K562 (cell line): ENCODE results near the gene PCAT6. TPM values are rescaled to one million over a fixed set of nuclear protein-coding genes. Genes with fewer than 3 reads are reported as not detected.

Experiments used
- ATAC-seq: fragments of 200-7000 bp; cut with Tn5 transposase; 3 replicates; pipeline ENCODE4 v1.9.1; 2020; ENCODE audit warnings: moderate library complexity
- BruUV-seq: library from RNA; stranded (reverse); fragments of 400-500 nt; replicated peaks from 2 replicates; lab custom pipeline; 2021; lab: Mats Ljungman, UMichigan
- CTCF ChIA-PET: fragments of 300-600 bp; formaldehyde crosslinking; extraction: SDS; loops from one replicate; lab custom pipeline; 2021; ENCODE audit warnings: low intra/inter-chr PET ratio; lab: Yijun Ruan, JAX
- POLR2A ChIA-PET: fragments of 300-600, 350-650 bp; sonication (Branson Sonifier 250); formaldehyde crosslinking; extraction: SDS; loops from one replicate; lab custom pipeline; 2021; ENCODE audit warnings: antibody characterized with exemption, inconsistent platforms; lab: Yijun Ruan, JAX
- DNase-seq, 4 experiments: peaks; one replicate each; pipeline versions ENCODE4 v3.0.0 to v3.0.0-alpha.2; 2011 to 2018; ENCODE audit warnings: low spot score in 3 of 4, mixed read lengths in 3 of 4; ENCODE audit errors: extremely low read depth in 1 of 4
- FAIRE-seq: peaks from 2 replicates; lab custom pipeline; 2011; peaks lifted over from hg19 to GRCh38; lab: Jason Lieb, UNC
- H2AFZ ChIP-seq: 2 replicates; pipeline ENCODE4 v1.6.0; 2011; ENCODE audit warnings: low read depth, low read length, control low read depth, inconsistent platforms
- H3K27ac ChIP-seq: fragments of 200-600 bp; 3 replicates; pipeline ENCODE4 v1.8.0; 2011; ENCODE audit warnings: low read depth, mild to moderate bottlenecking, control low read depth, inconsistent platforms, low read length, moderate library complexity, mixed read lengths; ENCODE audit errors: extremely low read depth
- H3K27me3 ChIP-seq, 2 experiments: fragments of 300-600 bp in 1 of 2; 2 replicates in 1 of 2; 3 replicates in 1 of 2; pipeline versions ENCODE4 v1.6.0 to v1.8.0; 2011; ENCODE audit warnings: inconsistent platforms in 2 of 2, low read length in 2 of 2, mild to moderate bottlenecking in 1 of 2, mixed read lengths in 1 of 2, moderate library complexity in 1 of 2; ENCODE audit not compliant: control insufficient read depth in 2 of 2, insufficient read depth in 2 of 2
- H3K36me3 ChIP-seq: fragments of 300-600 bp; 3 replicates; pipeline ENCODE4 v1.8.0; 2011; ENCODE audit warnings: mild to moderate bottlenecking, low read length, inconsistent platforms; ENCODE audit not compliant: control insufficient read depth, insufficient read depth
- H3K4me1 ChIP-seq, 2 experiments: fragments of 200-600 bp in 1 of 2; replicated peaks in 1 of 2; 2 replicates in 1 of 2; 3 replicates in 1 of 2; pipeline versions ENCODE4 v1.5.1 to v1.8.0; 2011; ENCODE audit warnings: inconsistent platforms in 2 of 2, low read length in 2 of 2, mild to moderate bottlenecking in 1 of 2, mixed read lengths in 1 of 2, moderate library complexity in 1 of 2; ENCODE audit not compliant: control insufficient read depth in 2 of 2, insufficient read depth in 2 of 2
- H3K4me2 ChIP-seq: 2 replicates; pipeline ENCODE4 v1.6.1; 2011; ENCODE audit warnings: low read length, control low read depth, inconsistent platforms, mixed read lengths; ENCODE audit not compliant: insufficient read depth
- H3K4me3 ChIP-seq: fragments of 200-600 bp; sonication (generic), shearing (Covaris generic); 2 replicates; pipeline ENCODE4 v1.5.1; 2016; ENCODE audit warnings: control low read depth, inconsistent platforms
- H3K79me2 ChIP-seq: fragments of 200-600 bp; 3 replicates; pipeline ENCODE4 v1.8.0; 2011; ENCODE audit warnings: low read length, inconsistent platforms; ENCODE audit not compliant: control insufficient read depth, insufficient read depth
- H3K9ac ChIP-seq, 2 experiments: 2 replicates each; pipeline versions ENCODE4 v1.6.0 to v1.6.1; 2011; ENCODE audit warnings: low read depth in 2 of 2, low read length in 2 of 2, control low read depth in 1 of 2, inconsistent platforms in 1 of 2, mild to moderate bottlenecking in 1 of 2, mixed read lengths in 1 of 2; ENCODE audit not compliant: insufficient read depth in 1 of 2
- H3K9me1 ChIP-seq: one replicate; pipeline ENCODE4 v1.6.0; 2011; ENCODE audit warnings: inconsistent platforms, mild to moderate bottlenecking, low read length, moderate library complexity; ENCODE audit not compliant: control insufficient read depth, insufficient read depth
- H3K9me3 ChIP-seq: replicated peaks from 2 replicates; pipeline ENCODE4 v1.5.1; 2011; ENCODE audit warnings: low read depth, low read length, inconsistent platforms; ENCODE audit not compliant: control insufficient read depth, insufficient read depth
- H4K20me1 ChIP-seq: replicated peaks from 2 replicates; pipeline ENCODE4 v1.6.1; 2011; ENCODE audit warnings: low read length, inconsistent platforms, mixed read lengths; ENCODE audit not compliant: control insufficient read depth, insufficient read depth
- FOXK2 ChIP-seq, 2 experiments: fragments of 450-650 bp; IDR thresholded peaks in 1 of 2; conservative IDR thresholded peaks in 1 of 2; 2 replicates each; pipeline ENCODE4 v1.6.1; 2016; ENCODE audit warnings: low read depth in 2 of 2, mild to moderate bottlenecking in 1 of 2
- IRF1 ChIP-seq: sonication (generic); formaldehyde crosslinking; IDR thresholded peaks from 2 replicates; pipeline ENCODE4 v1.8.0; 2022; ENCODE audit warnings: missing genetic modification reagents, mild to moderate bottlenecking, borderline replicate concordance
- KLF13 ChIP-seq: fragments of 450-650 bp; IDR thresholded peaks from 2 replicates; pipeline ENCODE4 v1.6.1; 2016; ENCODE audit warnings: missing genetic modification characterization, low read depth, mild to moderate bottlenecking, missing compliant biosample characterization, moderate library complexity, borderline replicate concordance
- MYNN ChIP-seq, 2 experiments: sonication (generic); formaldehyde crosslinking in 1 of 2; IDR thresholded peaks; 2 replicates each; pipeline versions ENCODE4 v1.5.0 to v1.6.1; 2016 to 2020; ENCODE audit warnings: antibody characterized with exemption in 1 of 2, missing genetic modification reagents in 1 of 2
- NR2F6 ChIP-seq: fragments of 450-650 bp; formaldehyde crosslinking; IDR thresholded peaks from 2 replicates; pipeline ENCODE4 v1.4.0; 2020; ENCODE audit warnings: mild to moderate bottlenecking
- PHB2 ChIP-seq: fragments of 450-650 bp; IDR thresholded peaks from 2 replicates; pipeline ENCODE4 v1.6.1; 2017; ENCODE audit warnings: low read depth
- PTBP1 ChIP-seq: fragments of 200-400 bp; formaldehyde crosslinking; IDR thresholded peaks from 2 replicates; pipeline ENCODE4 v1.6.1; 2017; ENCODE audit warnings: low read depth, low read length
- RAD51 ChIP-seq: fragments of 450-650 bp; IDR thresholded peaks from 2 replicates; pipeline ENCODE4 v1.7.1; 2016; ENCODE audit warnings: low read depth, mild to moderate bottlenecking, borderline replicate concordance
- RFX5 ChIP-seq: IDR thresholded peaks from 2 replicates; pipeline ENCODE4 v1.6.1; 2011; ENCODE audit warnings: low read depth, mild to moderate bottlenecking, improper control_type of control experiment, low read length
- TCF7L2 ChIP-seq: fragments of 150-350 bp; IDR thresholded peaks from 2 replicates; pipeline ENCODE4 v1.6.1; 2016; ENCODE audit warnings: low read depth, mild to moderate bottlenecking, low read length, moderate library complexity
- ZFP30 ChIP-seq: fragments of 250-450 bp; sonication (Bioruptor Pico); IDR thresholded peaks from 2 replicates; pipeline ENCODE4 v1.8.0; 2022; ENCODE audit warnings: moderate library complexity, mild to moderate bottlenecking, inconsistent platforms, borderline replicate concordance
- ZNF12 ChIP-seq: sonication (generic); formaldehyde crosslinking; IDR thresholded peaks from 2 replicates; pipeline ENCODE4 v1.4.0; 2020; ENCODE audit warnings: mild to moderate bottlenecking, missing genetic modification reagents
- ZNF174 ChIP-seq: fragments of 250-450 bp; sonication (Bioruptor Pico); IDR thresholded peaks from 2 replicates; pipeline ENCODE4 v1.4.0; 2020; ENCODE audit warnings: mild to moderate bottlenecking
- ZNF175 ChIP-seq: fragments of 200-800 bp; sonication (Bioruptor generic); IDR thresholded peaks from 2 replicates; pipeline ENCODE4 v1.6.1; 2016; ENCODE audit warnings: low read depth, mild to moderate bottlenecking, missing genetic modification characterization, missing compliant biosample characterization
- ZNF232 ChIP-seq: sonication (generic); formaldehyde crosslinking; IDR thresholded peaks from 2 replicates; pipeline ENCODE4 v1.8.0; 2022; ENCODE audit warnings: mild to moderate bottlenecking, missing genetic modification reagents
- ZNF324 ChIP-seq: fragments of 250-450 bp; sonication (Bioruptor Pico); IDR thresholded peaks from 2 replicates; pipeline ENCODE4 v1.4.0; 2020; ENCODE audit warnings: mild to moderate bottlenecking
- ZNF584 ChIP-seq: fragments of 200-800 bp; sonication (Bioruptor generic); IDR thresholded peaks from 2 replicates; pipeline ENCODE4 v1.6.1; 2016; ENCODE audit warnings: low read depth, mild to moderate bottlenecking, missing genetic modification characterization, missing compliant biosample characterization
- ZNF668 ChIP-seq: fragments of 250-450 bp; sonication (Bioruptor Pico); IDR thresholded peaks from 2 replicates; pipeline ENCODE4 v1.8.0; 2022; ENCODE audit warnings: mild to moderate bottlenecking, inconsistent platforms
- WGBS: fragments of 100-300 bp; shearing (Covaris generic); methylation state at CpG from one replicate; pipeline ENCODE4 v1.1.6; 2016; ENCODE audit warnings: low coverage, mixed read lengths; ENCODE audit not compliant: insufficient coverage; ENCODE audit errors: missing lambda C conversion rate; 5-methylcytosine and 5-hydroxymethylcytosine counted together
- in situ Hi-C: fragments of 300-500 bp; cut with MboI; formaldehyde crosslinking; loops from 4 replicates; pipeline ENCODE4 v1.15.0; 2018; ENCODE audit warnings: inconsistent platforms, mixed read lengths
- intact Hi-C: fragments of 100-400 bp; cut with micrococcal nuclease; formaldehyde crosslinking; loops from 2 replicates; pipeline ENCODE4 v1.14.2; 2022
- polyA plus RNA-seq, 8 experiments: library from polyadenylated mRNA; depleted of rRNA in 4 of 8; stranded (reverse) in 5 of 8; unstranded in 3 of 8; fragments of >200 nt; fragmentation: Nextera tagmentation in 2 of 8; fragmentation: Illumina TruSeq in 1 of 8; extraction: Ambion mirVana in 2 of 8; extraction: Trizol in 1 of 8; gene quantifications; 2 replicates each; pipeline versions ENCODE4 v1.2.1 to v1.2.3, GENCODE V29; 2011 to 2014; ENCODE audit warnings: inconsistent platforms in 1 of 8, missing spikeins in 1 of 8
- total RNA-seq, 7 experiments: library from RNA; depleted of rRNA in 6 of 7; stranded (reverse); fragments of >200 nt in 6 of 7; fragmentation: Illumina TruSeq in 2 of 7; extraction: Trizol in 2 of 7; gene quantifications; 2 replicates each; pipeline versions ENCODE4 v1.2.1 to v1.2.3, GENCODE V29; 2011 to 2021; ENCODE audit warnings: low replicate concordance in 1 of 7
- TF ChIP-seq, protein P1 (sequence below), 2 experiments: fragments of 150-350 bp in 1 of 2; IDR thresholded peaks; 2 replicates each; pipeline ENCODE4 v1.6.1; 2012 to 2016; ENCODE audit warnings: low read depth in 2 of 2, low read length in 2 of 2, mild to moderate bottlenecking in 1 of 2, moderate library complexity in 1 of 2

The PCAT6 gene
- total and polyA plus RNA-seq, 9 of the 15 experiments (the other 6 are each of a cell fraction or from before 2014, with no cell fraction given), result 0.25 to 2.4 (median 0.54) TPM; not detected in 1

- FAIRE-seq, result no peak
- peaks cover 6% of the 10 kb centered on the region for H3K9me1 ChIP-seq
- 0 out of 3 replicates have a peak, but pooled peaks have one; percentile 11 for ATAC-seq
- TF ChIP-seq ZNF175 (CRISPR knock-in tag), result no peak
- no peak for TF ChIP-seq PHB2
- TF ChIP-seq RAD51, result no peak
- no peak for TF ChIP-seq ZFP30 (CRISPR knock-in tag)
- TF ChIP-seq ZNF232 (CRISPR knock-in tag), result no peak
- TF ChIP-seq, protein P1, sequence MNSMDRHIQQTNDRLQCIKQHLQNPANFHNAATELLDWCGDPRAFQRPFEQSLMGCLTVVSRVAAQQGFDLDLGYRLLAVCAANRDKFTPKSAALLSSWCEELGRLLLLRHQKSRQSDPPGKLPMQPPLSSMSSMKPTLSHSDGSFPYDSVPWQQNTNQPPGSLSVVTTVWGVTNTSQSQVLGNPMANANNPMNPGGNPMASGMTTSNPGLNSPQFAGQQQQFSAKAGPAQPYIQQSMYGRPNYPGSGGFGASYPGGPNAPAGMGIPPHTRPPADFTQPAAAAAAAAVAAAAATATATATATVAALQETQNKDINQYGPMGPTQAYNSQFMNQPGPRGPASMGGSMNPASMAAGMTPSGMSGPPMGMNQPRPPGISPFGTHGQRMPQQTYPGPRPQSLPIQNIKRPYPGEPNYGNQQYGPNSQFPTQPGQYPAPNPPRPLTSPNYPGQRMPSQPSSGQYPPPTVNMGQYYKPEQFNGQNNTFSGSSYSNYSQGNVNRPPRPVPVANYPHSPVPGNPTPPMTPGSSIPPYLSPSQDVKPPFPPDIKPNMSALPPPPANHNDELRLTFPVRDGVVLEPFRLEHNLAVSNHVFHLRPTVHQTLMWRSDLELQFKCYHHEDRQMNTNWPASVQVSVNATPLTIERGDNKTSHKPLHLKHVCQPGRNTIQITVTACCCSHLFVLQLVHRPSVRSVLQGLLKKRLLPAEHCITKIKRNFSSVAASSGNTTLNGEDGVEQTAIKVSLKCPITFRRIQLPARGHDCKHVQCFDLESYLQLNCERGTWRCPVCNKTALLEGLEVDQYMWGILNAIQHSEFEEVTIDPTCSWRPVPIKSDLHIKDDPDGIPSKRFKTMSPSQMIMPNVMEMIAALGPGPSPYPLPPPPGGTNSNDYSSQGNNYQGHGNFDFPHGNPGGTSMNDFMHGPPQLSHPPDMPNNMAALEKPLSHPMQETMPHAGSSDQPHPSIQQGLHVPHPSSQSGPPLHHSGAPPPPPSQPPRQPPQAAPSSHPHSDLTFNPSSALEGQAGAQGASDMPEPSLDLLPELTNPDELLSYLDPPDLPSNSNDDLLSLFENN (IDR thresholded peaks at IDR 0.05; ENCODE audit: low read depth in 2 of 2, low read length in 2 of 2), result no peak
- TF ChIP-seq FOXK2 (conservative IDR thresholded peaks at IDR 0.05 in 1 of 2, IDR thresholded peaks at IDR 0.05 in 1 of 2; ENCODE audit: low read depth in 2 of 2), result no peak
- no peak for TF ChIP-seq ZNF668 (CRISPR knock-in tag)
- TF ChIP-seq ZNF12 (CRISPR knock-in tag), result no peak
- no peak for TF ChIP-seq RFX5
- no peak for TF ChIP-seq NR2F6
- no peak for TF ChIP-seq MYNN (IDR thresholded peaks at IDR 0.05)
- TF ChIP-seq MYNN (CRISPR knock-in tag; IDR thresholded peaks at IDR 0.05), result no peak
- no peak for TF ChIP-seq ZNF174
- no peak for TF ChIP-seq KLF13 (tag)
- TF ChIP-seq PTBP1, result no peak
- no peak for TF ChIP-seq ZNF584 (CRISPR knock-in tag)
- TF ChIP-seq TCF7L2, result no peak
- no peak for TF ChIP-seq ZNF324 (CRISPR knock-in tag)
- TF ChIP-seq IRF1 (CRISPR knock-in tag), result no peak
- H3K4me1 ChIP-seq, result peaks cover 10 to 11% of the 10 kb centered on the region in 2 experiments; a peak in 3 of 5 replicates
- intact Hi-C loops, result no loop called here
- no peaks in the 10 kb centered on the region for H3K9me3 ChIP-seq
- DNase-seq, result no peak
- no peak overlapping the region for H3K4me2 ChIP-seq
- H3K79me2 ChIP-seq, result peaks cover 85% of the 10 kb centered on the region
- H2AFZ ChIP-seq, result no peak overlapping the region
- H3K9ac ChIP-seq, result no peak overlapping the region
- peaks cover under 1% of the 10 kb centered on the region; the same call in 1 of the 3 replicates for H3K36me3 ChIP-seq
- 77% methylated on average over 4 of the region's 4 CpGs for WGBS
- POLR2A ChIA-PET, result interaction anchor here (1.4 to 5.8 kb wide), 4 partner anchors 9 to 14 kb away, joined by 3 to 28 read pairs (median 6); no protein-coding TSS in a partner anchor
- no peak overlapping the region for H3K4me3 ChIP-seq
- CTCF ChIA-PET, result no interaction called here
- H4K20me1 ChIP-seq, result peaks cover 14% of the 10 kb centered on the region
- H3K27me3 ChIP-seq, result no peaks in the 10 kb centered on the region
- in situ Hi-C loops, result no loop called here
- H3K27ac ChIP-seq, result no peak overlapping the region; the same call in 2 of the 3 replicates
- BruUV-seq, result TSS peak; percentile 16
Observed at GRCh38 chr1:202791077-202791747, 19.5 kb upstream of the PCAT6 start.
